Dedifferentiated amniotic fluid mesenchymal stem cell (primary cell): Measurements from ENCODE around the gene PTPMT1.
"Not testable (repeated sequence)": the region's sequence is repeated elsewhere in the genome, so short reads cannot be mapped to it uniquely, and the experiment has no call there.

Experiments
- DNase-seq: peaks from one replicate; pipeline ENCODE4 v3.0.0-alpha.2; 2016; ENCODE audit errors: extremely low spot score

PTPMT1 gene, protein sequence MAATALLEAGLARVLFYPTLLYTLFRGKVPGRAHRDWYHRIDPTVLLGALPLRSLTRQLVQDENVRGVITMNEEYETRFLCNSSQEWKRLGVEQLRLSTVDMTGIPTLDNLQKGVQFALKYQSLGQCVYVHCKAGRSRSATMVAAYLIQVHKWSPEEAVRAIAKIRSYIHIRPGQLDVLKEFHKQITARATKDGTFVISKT

DNA sequence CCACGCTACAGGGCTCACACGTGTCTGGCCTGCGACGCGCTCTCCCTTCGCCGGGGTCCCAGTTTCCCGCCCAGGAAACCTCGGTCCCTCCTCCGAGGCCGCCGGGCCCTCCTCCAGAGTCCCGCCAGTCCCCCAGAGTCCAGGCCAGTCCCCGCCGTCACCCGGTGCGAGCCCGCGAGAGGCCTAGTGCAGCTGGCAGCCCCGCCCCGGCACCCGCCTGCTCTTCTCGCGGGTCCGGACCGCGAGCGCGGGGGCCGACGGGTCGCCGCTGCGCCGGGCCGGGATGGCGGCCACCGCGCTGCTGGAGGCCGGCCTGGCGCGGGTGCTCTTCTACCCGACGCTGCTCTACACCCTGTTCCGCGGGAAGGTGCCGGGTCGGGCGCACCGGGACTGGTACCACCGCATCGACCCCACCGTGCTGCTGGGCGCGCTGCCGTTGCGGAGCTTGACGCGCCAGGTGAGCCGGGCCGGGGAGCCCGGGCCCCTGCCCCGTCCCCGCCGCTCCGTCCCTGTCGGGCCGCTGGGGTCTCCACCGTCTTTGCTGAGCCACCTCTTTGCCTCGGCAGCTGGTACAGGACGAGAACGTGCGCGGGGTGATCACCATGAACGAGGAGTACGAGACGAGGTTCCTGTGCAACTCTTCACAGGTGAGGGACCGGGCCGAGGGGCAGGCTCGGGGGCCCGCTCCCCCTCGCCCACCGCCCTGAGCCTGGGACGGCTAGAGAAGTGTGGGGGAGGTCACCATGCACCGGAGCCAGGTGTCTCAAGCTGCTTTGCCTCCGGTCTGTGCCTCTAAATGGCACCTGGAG lies at the start of gene PTPMT1:
PTPMT1 (plus strand) TSS at position 260 of the 809 bp plus-strand sequence; CDS start at position 284, 24 bp downstream.
- peak; percentile 50 for DNase-seq

DNA sequence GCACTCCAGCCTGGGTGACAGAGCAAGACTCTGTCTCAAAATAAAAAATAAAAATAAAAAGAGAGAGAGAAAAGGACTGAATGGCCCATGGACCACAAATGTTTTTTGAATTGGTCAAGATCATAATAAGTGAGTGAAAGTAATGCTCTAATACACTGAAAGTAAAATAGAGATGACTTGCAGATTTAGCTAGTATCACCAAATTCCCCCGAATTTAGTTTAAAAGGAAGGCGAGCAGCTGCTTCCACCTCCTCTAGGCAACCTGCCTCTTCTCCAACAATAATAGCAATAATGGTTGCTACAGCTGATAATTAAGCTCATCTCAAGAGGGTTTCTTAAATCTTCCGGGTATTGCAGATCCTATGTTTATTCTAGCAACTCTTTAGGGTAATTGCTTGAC lies 49.2 kb upstream of the PTPMT1 start:
- no peak for DNase-seq

DNA sequence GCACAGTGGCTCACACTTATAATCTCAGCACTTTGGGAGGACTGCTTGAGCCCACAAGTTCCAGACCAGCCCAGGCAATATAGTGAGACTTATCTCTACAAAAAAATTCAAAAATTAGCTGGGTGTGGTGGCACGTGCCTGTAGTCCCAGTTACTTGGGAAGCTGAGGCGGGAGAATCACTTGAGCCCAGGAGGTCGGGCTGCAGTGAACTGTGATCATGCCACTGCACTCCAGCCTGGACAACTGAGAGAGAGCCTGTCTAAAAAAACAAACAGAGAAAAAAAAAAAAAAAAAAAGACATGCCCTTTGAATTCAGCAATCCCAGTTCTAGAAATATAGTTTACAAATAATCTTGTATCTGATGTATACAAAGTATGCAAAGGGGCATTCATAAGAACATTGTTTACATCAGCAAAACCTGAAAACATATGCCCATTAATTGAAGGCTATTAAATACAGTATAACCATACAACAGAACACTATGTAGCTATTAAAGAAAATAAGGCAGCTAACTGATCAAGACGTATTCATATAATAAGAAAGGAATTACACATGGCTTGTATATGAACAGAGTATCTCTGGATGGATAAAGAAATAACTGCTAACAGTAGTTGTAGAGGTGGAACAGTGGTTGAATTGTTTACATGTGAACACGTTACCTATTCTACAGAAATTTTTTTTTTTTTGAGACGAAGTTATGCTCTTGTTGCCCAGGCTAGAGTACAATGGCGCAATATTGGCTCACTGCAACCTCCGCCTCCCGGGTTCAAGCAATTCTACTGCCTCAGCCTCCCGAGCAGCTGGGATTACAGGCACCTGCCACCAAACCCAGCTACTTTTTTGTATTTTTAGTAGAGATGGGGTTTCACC lies 48.2 kb upstream of the PTPMT1 start:
- no peak for DNase-seq

DNA sequence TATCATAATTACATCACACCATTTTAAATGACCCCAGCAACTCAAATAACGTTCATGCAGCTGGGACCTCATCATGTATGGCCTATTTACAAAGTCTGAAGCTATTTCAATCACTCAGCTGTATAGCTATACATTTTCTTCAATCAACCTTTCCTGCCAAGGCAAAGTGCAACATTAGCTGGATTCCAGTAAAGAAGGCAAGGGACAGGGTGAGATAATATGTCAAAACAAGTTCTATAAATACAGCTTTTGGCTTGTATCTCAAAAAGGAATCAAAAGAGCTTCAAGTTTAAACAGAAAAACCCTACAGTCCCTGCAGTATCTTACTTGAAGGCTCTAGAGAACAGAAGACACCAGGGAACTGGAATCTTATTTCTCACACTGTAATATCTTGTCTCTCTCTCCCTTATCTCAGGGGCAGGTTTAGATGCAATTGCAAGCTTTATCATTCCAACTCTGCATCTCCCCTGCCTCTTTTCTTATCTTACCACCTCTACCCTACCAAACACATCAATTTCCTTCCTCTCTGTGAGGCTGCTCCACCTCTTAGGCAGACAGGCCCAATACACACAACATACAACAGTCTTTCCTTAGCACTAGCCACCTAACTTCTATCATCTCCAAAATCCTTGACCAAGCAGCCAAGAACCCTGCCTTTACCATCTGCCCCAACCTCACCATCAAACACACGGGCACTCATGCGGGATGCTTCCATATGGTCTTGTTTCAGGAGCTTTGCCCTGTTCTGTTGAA lies 47.0 kb upstream of the PTPMT1 start:
- no peak for DNase-seq

DNA sequence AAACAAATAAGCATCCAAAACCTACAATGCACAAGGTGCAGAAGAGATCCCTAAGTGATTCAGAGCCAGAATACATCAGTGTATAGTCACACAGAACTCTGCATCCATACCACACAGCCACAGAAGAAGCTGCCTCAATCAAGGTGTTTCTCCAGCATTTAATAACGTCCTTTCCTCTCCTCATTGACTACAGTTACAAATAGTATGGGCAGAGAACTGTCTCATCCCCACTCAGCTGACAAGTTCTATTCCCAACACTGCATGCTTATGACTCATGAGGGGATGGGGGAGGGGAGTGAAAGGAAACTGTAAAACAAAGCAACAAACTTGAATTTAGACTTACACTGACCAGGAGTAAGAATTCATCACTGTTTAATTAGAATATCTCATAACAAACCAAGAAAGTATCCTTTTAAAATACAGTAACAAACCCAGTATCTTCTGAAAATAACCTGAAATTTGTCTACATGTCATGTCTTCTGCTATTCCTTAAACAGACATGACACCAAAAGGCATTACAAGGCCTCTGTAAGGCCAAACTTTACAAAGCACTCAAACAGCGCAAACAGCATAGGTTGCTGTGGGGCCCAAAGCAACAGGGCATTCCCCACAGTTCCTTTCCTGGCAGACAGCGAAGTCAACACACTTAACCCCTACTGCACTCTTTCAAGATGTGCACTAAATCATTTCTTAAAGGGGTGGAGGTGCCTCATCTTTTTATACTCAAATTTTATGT lies 41.7 kb upstream of the PTPMT1 start:
- DNase-seq = peak; percentile 57

DNA sequence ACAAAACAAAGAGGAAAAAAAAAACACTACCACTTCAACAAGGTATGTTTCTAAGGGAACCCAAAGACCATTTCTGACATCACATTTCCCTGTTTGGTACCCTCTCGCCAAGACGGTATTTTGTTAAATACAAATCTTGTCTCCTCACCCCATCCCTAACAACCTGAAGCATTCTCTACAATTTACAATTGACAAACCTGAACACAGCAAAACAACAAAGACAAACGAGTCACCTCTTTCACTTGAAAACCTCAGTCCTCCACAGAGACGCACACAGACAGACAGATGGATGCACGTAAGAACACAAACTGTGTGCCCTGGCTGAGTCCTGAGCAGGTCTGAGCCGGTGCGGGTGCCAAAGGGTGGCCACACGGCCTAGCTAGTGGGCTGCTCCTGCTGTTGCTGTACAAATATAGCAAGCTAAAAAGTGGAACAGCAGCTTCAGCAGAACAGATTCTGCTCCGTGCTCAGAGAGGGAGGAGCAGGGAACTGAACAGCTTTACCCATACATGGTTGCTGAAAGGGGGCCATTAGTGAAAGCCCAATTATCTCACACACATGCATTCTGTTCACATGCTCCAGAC lies 41.0 kb upstream of the PTPMT1 start:
- no peak for DNase-seq

DNA sequence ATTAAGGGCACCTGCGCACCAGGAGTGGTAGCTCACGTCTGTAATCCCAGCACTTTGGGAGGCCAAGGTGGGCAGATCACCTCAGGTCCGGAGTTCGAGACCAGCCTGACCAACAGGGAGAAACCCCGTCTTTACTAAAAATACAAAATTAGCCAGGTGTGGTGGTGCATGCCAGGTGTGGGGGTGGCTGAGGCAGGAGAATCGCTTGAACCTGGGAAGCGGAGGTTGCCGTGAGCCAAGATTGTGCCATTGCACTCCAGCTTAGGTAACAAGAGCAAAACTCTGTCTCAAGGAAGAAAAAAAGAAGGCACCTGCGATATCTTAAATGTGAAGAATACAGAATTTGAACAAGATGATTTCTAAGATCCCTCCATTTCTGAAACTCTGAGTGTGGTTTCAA lies 39.4 kb upstream of the PTPMT1 start:
- DNase-seq = not testable (repeated sequence)

DNA sequence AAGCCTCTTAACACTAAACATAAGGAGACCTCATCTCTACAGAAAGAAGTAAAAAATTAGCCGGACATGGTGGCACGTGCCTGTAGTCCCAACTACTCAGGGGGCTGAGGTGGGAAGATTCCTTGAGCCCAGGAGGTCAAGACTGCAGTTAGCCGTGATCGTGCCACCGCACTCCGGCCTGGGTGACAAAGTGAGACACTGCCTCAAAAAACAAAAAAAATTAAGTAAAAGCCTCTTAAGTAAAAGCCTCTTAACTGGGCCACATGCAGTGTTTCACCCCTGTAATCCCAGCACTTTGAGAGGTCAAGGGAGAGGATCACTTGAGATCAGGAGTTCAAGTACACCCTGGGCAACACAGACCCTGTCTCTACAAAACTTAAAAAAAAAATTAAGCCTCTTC lies 38.2 kb upstream of the PTPMT1 start:
- no peak for DNase-seq

DNA sequence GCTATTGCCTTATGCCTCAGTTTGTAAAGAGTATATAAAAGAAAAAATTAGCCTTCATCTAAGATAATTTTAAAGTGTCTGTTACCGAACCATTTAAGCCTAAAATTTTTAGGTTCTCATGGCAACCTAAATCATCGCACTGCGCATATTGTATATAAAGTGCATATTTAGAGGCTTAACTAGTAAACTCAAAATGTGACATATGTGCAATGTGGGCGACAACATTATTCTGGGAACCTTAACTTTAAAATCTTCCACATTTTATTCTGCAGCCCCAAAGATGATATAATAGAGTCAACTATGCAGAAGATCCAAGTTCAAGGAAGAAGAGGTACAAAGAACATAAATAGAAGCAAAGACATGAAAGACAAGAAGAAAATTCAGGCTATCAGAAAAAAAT lies 35.4 kb upstream of the PTPMT1 start:
- no peak for DNase-seq

DNA sequence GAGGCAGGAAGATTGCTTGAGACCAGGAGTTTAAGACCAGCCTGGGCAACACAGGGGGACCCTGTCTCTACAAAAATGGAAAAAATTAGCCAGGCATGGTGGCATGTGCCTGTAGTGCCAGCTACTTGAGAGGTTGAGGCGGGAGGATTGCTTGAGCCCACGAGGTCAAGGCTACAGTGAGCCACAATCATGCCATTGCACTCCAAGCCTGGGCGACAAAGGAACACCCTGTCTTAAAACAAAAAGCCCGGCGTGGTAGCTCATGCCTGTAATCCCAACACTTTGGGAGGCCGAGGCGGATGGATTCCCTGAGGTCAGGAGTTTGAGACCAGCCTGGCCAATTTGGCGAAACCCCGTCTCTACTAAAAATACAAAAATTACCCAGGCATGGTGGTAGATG lies 34.7 kb upstream of the PTPMT1 start:
- not testable (repeated sequence) for DNase-seq

DNA sequence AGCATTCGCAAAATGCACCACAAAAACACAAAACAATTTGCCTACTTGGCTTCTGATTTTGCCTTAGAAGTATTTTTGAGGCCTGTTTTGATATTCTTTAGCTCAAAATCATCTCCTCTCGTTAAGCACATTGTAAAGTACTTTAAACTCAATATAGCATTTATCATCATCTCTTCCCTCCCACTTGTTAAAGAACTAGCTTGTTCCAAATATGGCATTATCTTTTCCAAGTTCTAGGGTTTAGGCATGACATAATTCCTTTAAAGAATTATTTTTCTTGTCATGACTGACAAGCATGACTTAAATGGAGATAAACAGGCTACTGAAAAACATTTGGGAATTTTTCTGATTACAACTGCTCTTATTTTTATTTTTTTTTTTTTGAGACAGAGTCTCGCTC lies 33.7 kb upstream of the PTPMT1 start:
- no peak for DNase-seq

DNA sequence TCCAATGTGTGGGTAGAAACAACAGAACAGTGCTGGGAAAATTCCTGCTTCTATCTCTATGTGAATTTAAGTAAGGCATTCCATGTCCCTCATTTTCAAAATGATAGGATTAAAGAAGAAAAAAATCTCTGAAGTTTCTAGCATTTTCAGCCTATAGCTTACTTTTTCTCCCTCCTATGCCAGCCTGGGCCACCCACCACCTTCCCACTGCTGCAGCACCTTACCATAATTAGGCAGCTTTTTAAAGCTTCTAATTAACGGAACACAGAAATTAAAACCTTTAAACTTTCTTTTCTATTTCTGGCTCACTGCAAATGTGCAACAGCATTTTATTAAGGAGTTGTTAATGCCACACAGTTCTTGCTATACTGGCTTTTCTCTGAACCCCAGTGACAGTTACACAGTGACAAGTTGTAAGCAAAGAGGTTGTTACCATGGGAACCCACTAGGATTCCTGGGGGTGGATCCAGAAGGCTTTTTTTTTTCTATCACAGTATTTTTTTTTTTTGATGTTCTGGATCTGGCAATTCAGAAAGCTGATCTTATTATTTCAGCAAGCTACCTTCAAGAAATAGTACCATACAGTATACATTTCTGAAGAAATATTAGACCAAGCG lies 32.7 kb upstream of the PTPMT1 start:
- DNase-seq = no peak

DNA sequence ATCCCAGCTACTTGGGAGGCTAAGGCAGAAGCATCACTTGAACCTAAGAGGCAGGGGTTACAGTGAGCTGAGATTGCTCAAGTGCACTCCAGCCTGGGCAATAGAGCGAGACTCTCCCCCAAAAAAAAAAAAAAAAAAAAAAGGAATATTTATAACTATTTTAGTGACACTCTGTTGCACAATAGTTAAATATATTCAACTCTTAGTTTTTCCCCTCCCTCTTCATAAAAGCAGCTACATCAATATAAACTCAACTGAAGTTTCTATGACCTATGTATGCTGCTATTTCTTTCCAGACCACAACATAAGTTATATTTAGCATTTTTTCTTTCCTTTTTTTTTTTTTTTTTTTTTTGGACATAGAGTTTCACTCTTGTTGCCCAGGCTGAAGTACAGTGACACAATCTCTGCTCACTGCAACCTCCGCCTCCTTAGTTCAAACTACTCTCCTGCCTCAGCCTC lies 31.7 kb upstream of the PTPMT1 start:
- peak; percentile 74 for DNase-seq

DNA sequence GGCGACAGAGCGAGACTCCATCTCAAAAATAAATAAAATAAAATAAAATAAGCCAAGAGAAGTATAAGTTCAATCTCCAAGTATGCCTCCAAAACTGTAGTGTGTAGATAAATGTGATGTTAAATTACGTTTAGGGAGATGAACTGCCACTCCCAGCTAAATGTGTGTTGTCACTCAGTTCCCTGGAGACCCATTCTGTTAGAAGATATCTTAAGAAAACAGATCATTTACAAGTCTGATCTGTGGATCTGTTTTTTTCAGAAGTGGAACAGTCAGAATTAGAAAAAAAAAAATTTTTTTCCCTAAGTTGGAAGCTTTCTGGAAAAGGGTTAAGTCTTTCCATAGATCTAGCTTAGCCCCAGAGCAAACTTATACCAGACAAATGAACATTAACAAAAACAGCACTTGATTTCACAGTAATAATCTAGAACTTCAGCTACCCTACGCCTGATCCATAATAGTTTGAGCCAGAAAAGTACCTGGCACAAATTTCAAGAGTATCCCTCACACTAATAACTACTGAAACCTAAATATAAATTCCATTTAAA lies 30.6 kb upstream of the PTPMT1 start:
- DNase-seq = no peak

DNA sequence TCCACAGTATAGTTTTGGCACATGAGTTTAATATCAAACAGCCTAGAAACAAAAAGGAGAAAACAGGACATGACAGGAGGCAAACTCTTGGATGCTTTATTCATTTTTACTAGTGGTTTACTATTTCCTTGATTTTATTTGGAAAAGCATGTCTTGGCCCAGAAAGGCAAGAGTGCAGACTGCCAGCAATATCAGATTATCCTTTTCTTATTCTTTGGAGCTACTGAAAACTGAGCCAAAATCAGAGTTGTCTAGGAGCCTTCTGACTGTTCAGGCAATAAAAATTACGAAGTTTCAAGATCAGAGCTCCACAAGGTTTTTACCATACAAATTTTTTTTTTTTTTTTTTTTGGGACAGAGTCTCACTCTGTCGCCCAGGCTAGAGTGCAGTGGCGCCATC lies 28.5 kb upstream of the PTPMT1 start:
- DNase-seq = no peak

DNA sequence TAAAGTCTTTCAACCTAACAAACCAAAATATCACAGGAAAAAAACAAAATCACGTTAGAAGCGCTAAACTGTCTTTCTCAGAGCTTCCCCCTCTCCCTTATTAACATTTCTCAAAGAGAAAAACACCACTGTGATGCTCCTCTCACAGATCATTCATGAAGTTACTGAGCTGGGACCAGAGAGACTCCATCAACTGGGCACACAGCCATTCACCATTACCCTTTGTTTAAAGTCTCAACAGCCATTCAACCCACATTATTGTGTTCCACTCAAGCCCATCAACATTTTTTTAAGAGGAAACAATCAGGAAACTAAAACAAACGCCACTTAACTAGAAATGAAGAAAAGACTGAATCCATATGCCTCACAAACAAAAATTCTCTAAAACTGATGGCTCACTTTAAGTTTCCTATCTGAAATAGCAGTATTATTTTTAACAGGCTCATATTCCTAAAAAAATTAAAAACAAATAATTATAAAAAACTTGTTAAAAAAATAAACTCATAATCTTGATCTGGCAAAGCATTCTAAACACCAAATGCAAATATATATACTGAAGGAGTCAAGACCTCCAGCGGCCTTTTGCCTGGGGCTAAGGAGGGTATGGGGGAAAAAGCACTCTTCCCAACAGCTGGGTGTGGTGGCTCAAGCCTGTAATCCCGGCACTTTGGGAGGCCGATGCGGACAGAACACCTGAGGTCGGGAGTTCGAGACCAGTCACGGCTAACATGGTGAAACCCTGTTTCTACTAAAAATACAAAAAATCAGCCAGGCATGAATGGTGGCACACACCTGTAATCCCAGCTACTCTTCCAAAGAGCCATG lies 26.4 kb upstream of the PTPMT1 start:
- no peak for DNase-seq

DNA sequence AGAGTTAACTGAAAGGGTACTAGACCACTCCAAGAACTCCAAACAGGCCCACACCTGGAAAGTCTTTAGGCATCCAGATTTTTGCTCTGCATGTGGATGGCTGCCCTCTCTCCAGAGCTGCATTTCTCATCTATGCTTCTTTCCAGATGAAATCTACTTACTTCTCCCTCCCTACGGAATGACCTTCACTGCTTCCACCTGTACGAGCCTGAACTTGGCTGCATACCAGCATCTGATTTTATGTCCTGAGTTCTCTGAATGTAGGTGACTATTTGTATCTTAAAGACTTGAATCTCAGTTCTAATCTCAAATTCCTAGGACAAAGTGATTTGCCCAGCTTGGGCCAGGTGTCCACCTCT lies 25.7 kb upstream of the PTPMT1 start:
- DNase-seq = no peak

DNA sequence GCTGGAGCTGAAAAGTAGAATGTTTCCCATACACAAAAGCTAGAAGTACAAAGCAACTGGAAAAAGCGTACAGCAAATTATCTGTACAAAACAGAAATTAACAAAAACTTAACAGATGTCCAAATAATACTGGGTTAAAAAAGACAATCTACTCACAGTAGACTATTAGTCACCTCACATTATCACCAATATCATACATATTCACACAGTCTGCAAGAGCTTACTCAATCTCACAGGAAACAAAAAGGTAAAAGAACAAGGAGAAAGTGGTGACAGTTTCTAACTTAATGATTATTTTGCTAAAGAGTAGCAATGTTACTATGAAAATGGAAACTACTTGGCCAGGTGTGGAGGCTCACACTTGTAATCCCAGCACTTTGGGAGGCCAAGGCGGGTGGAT lies 24.3 kb upstream of the PTPMT1 start:
- DNase-seq = no peak

DNA sequence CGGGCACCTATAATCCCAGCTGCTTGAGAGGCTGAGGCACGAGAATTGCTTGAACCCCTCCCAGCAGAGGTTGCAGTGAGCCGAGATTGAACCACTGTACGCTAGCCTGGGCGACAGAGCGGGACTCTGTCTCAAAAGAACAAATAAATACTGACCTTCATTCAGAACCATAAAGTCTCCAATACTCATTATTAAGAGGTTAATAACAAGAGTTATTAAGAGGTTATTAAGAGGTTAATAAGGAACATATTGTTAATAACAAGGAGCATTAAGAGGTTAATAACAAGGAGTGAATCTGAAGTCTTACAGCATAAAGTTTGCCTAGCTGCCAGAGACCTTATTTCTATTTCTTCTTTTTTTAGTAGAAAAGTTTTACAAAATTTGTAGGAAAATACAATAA lies 20.1 kb upstream of the PTPMT1 start:
- no peak for DNase-seq
